GM21423 (cell line): Measurements from ENCODE around the gene ANAPC1.
"Not testable (repeated sequence)": the region's sequence is repeated elsewhere in the genome, so short reads cannot be mapped to it uniquely, and the experiment has no call there.

Experiments used
- ATAC-seq: cut with Tn5 transposase; IDR thresholded peaks from one replicate; pipeline ENCODE4 v1.9.1; 2021; ENCODE audit warnings: mild to moderate bottlenecking, moderate library complexity; ENCODE audit not compliant: unreplicated experiment

Gene ANAPC1

GRCh38 chr2:111747410-111748115 lies 136.4 kb downstream of the ANAPC1 start:
- peak; percentile 77 for ATAC-seq

GRCh38 chr2:111744751-111745150 lies 139.2 kb downstream of the ANAPC1 start:
- not testable (repeated sequence) for ATAC-seq

- not testable (repeated sequence) for ATAC-seq
Observed at GRCh38 chr2:111741517-111741916, 142.5 kb downstream of the ANAPC1 start.

- ATAC-seq = not testable (repeated sequence)
Observed at GRCh38 chr2:111735838-111736721, 147.9 kb downstream of the ANAPC1 start.

GRCh38 chr2:111735420-111735819 lies 148.6 kb downstream of the ANAPC1 start:
- ATAC-seq = not testable (repeated sequence)

GRCh38 chr2:111729812-111730458 lies 154.1 kb downstream of the ANAPC1 start:
- not testable (repeated sequence) for ATAC-seq

GRCh38 chr2:111727611-111728110 lies 156.3 kb downstream of the ANAPC1 start:
- ATAC-seq = not testable (repeated sequence)

- ATAC-seq = not testable (repeated sequence)
Observed at GRCh38 chr2:111725742-111726141, 158.3 kb downstream of the ANAPC1 start.

GRCh38 chr2:111719610-111720009 lies 164.4 kb downstream of the ANAPC1 start:
- ATAC-seq = not testable (repeated sequence)
